ENCODE measurements around the gene SH3BP4.

SH3BP4 gene

GRCh38 chr2:235030936-235031335 is 79.1 kb downstream of the SH3BP4 start:
- no peak for TF ChIP-seq CTCF (IDR thresholded peaks at IDR 0.05)
- no peak for DNase-seq (ENCODE audit: low spot score)
- Histone ChIP-seq H3K27ac (no peak overlapping the region), H3K4me3 (no peak overlapping the region)

- DNase-seq (ENCODE audit: low spot score): no peak
- Histone ChIP-seq H3K27ac (no peak overlapping the region), H3K4me3 (no peak overlapping the region)
- no peak for TF ChIP-seq CTCF (IDR thresholded peaks at IDR 0.05)
Observed at GRCh38 chr2:235031686-235032373, 80.0 kb downstream of the SH3BP4 start.

GRCh38 chr2:235032466-235032865 is 80.6 kb downstream of the SH3BP4 start:
- TF ChIP-seq CTCF (IDR thresholded peaks at IDR 0.05): no peak
- Histone ChIP-seq H3K27ac (no peak overlapping the region), H3K4me3 (no peak overlapping the region)
- no peak for DNase-seq (ENCODE audit: low spot score)

GRCh38 chr2:235032949-235033348 is 81.1 kb downstream of the SH3BP4 start:
- no peak for DNase-seq (ENCODE audit: low spot score)
- H3K4me3 ChIP-seq: no peak overlapping the region
- TF ChIP-seq CTCF (IDR thresholded peaks at IDR 0.05): no peak

GRCh38 chr2:235034265-235035118 is 82.7 kb downstream of the SH3BP4 start:
- DNase-seq (ENCODE audit: low spot score): no peak
- Histone ChIP-seq H3K27ac (no peak overlapping the region), H3K4me3 (no peak overlapping the region)
- no peak for TF ChIP-seq CTCF (IDR thresholded peaks at IDR 0.05)

More at GRCh38 chr2:235032949-235033348, 81.1 kb downstream of the SH3BP4 start:
- no peak overlapping the region for H3K27ac ChIP-seq

- Histone ChIP-seq H3K27ac (no peak overlapping the region), H3K4me3 (no peak overlapping the region)
- TF ChIP-seq CTCF (IDR thresholded peaks at IDR 0.05): no peak
- no peak for DNase-seq (ENCODE audit: low spot score)
Observed at GRCh38 chr2:235037604-235038166, 85.9 kb downstream of the SH3BP4 start.

All from coronary artery (tissue), 2 donors.